Myocyte (in vitro differentiated cells): Measurements from ENCODE around the gene HSPG2. TPM values are rescaled to one million over a fixed set of nuclear protein-coding genes. Genes with fewer than 3 reads are reported as not detected.
A peak's percentile ranks its signal among the peaks of the same experiment; 100 is the strongest.

ENCODE experiments used
- DNase-seq: peaks from one replicate; pipeline ENCODE4 v3.0.0-alpha.2; 2012; ENCODE audit warnings: low read depth
- total RNA-seq: library from RNA; depleted of rRNA; stranded (reverse); fragments of >200 nt; gene quantifications from 2 replicates; pipeline ENCODE4 v1.2.3, GENCODE V29; 2014

HSPG2 gene
- total RNA-seq, 1 donor from 2014 or later, result 221 TPM

DNA sequence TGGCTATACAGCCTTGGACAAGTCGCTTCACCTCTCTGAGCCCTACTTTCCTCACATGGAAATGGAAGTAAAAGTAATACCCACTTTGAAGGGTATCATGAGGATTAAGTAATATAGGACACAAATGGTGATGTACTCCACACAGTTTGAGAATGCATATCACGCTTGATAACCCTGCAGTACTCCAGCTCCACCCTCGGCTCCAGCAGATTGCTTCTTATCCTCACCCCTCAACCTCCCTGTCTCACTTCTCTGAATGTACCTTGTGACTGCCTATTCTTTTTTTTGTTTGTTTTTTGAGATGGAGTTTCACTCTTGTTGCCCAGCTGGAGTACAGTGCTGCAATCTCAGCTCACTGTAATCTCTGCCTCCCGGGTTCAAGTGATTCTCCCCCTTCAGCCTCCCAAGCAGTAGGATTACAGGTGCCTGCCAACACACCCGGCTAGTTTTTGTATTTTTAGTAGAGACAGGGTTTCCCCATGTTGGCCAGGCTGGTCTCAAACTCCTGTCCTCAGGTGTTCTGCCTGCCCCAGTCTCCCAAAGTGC is 69.6 kb downstream of the HSPG2 start:
- no peak for DNase-seq

DNA sequence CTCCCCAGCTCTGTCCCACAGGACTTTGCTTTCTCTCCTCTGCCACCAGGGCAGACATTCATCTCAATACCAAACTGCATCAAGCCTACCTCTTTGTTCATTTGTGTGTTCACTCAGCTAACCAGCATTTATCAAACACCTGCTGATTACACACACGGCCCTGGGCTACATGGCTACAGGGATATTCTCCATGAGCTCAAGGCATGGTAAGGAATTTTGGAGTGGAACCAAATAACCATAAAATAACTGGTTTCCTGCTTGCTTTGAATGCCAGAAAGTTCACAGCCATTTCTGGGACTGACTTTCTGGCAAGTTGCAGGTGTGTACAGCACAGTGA is 70.4 kb downstream of the HSPG2 start:
- DNase-seq, result no peak

DNA sequence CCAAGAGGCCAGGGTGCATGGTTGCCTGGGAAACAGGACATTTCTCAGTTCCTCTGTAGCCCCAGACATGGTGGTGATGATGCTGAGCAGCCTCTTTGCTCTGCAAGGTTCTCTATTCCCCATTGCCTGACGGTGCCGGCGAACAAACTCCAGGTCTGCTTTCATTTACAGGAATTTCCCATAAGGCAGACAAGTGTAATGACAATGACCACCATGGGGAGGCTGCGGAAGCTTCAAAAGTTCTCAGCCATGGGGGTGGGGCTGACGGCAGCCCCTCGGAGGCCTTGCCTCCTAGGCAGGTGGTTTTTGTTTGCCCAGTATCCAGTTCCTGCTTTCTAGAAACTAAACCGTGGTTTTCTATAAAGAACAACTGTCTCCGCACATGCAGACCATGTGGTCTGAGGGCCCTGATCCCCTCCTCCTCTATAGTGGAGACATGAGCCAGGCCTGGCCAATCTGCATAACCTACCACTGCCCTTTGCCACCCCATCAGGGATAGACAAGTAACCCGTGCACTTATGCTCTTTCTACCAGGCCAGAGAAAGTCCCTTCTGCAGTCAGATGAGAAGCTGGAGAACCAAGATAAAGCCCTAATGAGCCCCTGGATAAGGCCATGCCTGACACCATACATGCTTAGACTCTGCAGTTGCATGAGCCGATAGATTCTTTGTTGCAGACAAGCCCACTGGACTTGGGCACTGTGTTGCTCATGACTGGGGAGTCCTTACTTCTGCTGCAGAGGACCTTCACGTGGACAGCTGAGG is 71.0 kb downstream of the HSPG2 start:
- DNase-seq, result peak; percentile 47

DNA sequence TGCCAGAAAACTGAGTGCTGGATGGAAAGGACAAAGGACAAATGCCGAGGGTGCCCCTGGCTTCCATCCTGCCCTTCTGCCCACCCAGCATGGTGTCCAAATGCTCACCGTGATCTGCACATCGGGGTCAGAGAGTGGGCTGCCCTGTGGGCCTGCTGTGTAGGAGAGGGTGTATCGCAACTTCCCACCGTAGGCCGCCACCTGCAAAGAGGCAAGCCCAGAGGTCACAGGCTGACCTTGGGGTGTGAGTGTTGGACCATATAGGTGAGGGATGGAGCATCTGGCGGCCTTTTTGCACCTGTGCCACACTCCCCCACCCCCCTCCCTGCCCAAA is 71.5 kb downstream of the HSPG2 start:
- no peak for DNase-seq

DNA sequence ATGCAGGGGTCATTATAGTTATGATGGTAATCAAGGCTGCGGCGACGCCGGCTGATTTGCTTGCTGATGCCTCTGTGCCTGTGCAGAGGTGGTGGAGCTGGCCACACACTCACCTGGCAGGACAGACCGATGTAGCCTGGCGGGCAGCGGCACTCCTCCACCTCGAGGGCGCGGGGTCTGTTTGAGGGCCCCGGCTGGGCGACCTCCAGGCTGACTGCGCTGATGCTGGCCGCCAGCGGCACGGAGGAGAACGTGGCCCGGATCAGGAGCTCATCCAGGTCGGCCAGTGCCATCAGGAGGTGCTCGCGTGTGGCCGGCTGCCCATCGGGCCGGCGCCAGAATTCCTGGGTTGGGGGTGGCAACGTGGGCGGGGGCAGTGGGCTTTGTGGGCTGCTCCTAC is 72.4 kb downstream of the HSPG2 start:
- DNase-seq, result no peak

DNA sequence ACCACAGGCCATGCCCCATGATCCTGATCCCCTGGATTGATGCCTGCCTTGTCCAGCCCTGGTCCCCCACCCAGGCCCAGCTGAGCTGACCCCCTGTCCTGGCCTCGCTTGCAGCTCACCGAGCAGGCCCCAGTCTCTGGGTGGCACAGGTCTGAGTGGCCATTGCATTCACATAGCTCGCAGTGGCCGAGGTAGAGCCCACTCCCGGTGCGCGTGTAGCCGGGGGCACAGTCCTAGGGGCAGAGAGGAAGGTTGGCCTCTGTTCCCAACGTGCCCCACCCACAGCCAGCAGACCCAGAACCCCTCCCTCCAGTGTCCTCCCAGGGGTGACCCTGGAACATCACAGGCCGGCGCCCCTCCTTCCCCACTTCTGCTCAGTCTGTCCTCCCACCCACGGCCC is 73.1 kb downstream of the HSPG2 start:
- no peak for DNase-seq

DNA sequence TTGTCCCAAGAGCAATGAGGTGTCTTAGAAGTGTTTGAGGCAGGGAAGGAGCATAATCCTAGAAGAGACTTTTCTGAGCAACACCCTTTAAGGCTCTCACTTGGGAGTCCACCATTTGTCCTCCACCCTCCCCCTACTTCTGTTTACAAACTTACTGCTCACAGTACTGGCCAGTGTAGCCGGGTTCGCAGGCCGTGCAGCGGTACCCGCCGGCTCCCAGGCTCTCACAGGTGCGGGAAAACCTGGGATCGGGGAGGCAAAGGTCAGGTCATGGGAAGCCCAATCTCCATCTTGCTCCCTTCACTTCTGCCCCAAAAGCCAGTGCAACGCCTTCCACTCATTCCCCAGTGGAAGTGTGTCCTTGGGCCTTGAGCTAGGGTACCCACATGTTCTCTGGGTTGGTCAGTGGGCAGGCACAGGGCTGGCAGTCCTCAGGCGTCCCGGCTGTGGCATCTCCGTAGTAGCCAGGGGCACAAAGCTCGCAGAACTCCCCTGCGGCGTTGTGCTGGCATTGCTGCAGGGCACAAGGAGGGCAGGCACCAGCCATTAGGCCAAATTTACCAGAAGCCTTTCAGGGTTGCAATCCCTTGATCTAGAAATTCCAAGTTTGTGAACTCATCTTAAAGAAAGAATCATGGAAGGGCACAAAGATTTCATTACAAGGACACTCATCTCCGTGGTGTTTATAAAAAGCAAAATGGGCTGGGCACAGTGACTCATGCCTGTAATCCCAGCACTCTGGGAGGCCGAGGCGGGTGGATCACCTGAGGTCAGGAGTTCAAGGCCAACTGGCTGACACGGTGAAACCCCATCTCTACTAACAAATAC is 75.3 kb downstream of the HSPG2 start:
- DNase-seq, result peak; percentile 63

DNA sequence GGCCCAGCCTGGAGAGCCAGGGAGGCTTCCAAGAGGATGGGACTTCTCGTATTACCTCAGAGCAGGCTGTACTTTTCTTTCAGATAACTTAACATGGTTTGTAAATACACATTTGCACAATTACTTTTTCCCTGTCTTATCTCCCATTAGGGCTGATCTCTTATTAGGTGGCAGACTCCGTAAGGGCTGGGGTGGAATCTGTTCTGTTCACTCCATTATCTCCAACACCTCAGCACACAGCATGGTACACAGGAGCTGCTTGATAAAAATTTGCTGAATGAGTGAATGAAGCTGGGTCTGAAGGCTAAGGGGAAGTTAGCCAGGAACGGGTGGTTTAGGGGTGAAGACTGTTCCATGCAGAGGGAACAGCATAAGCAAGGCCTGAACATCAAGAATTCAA is 76.1 kb downstream of the HSPG2 start:
- no peak for DNase-seq

DNA sequence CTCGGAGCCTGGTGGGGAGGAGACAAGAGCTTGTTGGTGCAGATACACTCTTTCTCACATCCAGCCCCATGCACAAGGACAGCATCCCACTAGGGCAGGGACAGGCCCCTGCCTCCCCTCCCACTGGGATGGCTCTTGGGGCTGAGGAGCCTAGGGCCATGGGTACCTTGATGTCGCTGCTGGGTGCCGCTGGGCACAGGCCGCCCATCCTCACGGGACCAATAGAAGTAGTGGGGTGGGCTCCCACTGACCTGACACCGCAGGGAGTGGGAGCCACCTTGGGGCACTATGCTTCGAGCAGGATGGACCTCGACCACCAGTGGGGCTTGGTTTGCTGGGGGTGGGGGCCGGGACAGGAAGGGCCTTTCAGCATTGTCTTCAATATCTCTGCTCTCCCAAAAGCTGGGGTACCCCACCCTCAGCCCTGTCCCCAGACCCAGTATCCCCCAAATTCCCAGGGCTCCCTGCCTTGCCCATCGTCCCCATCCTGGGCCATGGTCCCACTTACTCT is 77.4 kb downstream of the HSPG2 start:
- DNase-seq, result no peak

DNA sequence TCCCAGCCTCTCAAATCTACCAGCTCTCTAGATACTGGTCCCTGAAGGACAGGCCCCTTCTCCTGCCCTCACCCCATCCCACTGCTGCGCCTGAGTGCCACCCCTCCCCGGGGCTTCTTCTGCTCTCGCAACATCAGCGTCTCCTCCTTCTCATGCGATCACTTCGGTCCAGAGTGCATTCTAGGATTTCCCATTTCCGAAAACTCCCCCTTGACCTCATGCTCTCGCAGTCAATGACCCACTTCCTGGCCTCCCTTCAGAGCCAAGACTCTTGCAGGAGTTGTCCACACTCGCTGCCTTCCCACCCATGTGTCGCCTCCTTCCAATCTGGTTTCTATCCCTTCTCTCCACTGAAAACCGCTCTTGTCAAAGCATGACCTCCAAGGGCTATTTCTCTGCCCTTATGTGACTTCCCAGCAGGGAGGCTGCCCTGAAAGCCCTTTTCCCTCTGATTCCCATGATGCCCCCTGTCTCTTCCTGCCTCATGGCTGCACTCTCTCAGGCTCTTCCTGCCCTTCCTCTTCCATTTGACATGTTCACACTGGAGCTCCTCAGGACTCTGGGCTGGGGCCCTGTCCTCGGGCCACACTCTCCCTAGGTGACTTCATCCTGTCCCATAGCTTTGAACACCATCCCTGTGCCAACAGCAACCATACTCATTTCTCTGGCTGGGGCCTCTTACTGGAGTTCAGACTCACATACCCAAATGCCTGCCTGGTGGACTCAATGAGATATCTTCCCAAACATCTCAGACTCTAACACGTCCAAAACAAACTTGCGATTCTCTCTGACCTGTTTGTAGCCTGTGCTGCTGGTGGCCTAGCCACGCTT is 79.1 kb downstream of the HSPG2 start:
- no peak for DNase-seq

DNA sequence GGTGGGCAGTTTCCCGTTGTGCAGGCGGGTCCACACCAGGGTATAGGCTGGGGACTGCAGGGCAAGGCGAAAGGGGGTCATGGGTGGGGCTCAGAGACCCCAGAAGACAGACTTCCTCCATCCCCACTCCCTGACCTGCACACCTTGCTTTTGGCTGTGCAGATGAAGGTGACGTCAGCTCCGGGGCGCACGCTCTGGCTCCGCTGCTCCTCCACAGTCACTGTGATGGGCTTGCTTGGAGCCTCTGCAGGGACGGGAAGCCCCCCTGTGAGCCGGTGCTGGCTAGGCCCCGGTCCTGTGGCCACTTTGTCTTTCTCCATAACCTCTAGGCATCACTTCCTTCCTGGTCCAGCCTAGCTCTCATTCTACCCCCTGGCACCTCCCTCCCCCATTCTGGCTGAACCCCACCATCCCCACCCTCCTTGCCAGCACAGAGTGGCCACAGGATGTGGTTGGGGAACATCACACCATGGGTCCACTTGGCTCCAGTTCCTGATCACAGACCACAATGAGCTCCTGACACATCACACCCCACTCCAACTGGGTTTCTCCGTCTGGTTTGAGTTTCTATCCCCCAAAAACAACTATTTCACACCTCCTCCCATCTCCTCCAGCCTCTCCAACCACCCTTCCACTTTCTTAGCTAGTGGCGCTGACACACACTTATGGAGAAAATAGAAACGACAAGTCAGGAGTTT is 79.8 kb downstream of the HSPG2 start:
- peak; percentile 82 for DNase-seq

DNA sequence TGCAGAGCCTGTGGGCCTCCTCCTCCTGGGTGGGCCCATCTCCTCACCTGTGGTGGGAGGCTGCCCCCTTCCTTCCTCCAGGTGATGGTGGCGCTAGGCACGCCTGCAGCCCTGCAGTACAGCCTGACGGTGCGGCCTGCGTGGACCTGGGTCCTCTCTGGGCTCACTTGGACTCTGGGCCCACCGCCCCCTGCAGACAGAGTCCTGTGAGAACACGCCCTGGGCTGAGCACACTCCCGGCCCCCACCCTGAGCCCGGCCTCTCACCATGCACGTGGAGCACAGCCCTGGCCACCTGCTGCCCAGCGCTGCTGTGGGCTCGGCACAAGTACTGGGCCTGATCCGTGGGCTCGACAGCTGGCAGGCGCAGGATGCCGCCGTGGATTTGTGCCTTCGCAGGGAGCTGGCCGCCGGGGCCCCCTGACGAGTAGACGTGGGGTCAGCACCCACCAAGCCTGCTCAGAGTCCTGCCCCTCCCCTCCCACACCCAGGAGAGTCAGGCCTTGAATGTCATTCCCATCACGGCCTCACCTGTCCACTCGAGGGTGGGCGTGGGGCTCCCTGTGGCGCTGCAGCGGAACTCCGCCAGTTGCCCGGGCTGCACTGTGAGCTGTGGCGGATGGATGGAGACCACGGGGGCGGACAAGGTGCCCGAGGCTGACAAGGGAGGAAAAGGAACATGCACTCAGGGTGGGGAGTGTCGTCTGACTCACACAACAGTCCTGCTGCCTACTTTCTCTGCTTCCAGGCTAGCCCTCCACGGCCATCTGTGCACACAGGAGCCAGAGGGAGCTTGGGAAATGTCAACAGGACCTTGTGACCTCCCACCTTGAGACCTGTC is 81.6 kb downstream of the HSPG2 start:
- DNase-seq, result no peak

DNA sequence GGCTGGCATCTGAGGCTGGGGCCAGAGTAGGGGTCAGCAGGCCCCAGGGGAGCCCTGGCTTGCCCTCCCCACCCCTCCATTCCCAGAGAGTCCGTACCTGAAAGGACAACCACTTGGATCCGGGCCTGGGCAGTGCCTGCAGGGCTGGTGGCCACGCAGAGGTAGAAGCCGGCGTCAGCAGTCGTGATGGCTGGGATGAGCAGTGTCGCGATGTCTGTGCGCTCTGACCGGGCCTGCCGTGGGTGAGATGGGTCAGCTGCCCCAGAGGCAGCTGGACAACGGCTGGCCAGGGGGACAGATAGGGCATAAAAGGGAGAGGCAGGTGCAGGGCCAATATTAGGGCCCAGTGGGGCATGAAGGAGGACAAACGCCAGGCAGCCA is 82.4 kb downstream of the HSPG2 start:
- DNase-seq, result no peak

DNA sequence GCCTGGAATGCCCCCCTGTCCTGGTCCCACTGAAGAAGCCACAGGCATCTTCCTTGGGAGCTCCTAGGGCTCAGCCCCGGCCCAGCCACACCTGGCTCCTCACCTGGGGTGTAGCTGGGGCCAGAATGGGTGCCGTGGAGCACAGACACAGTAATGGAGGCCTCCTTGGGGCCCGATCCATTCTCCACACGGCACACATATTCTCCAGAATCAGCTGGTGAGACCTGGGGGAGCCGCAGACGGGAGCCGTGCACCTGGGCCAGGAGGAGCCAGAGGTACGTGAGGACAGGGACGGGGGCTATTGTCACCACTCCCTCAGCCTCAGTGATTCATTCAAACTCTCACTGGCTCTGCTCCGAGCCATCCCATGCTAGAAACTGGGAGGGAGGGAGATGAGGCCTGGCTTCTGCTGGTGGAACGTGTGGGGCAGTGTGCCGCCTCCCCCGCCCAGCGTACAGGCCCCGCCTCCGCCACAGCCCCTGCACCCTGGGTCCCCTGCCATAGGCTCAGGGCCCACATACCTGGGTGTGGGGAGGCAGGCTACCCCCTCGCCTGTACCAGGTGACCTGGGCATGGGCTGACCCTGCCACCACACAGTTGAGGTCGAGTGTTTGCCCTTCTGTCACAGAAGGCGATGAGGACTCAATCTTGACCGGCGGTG is 82.9 kb downstream of the HSPG2 start:
- no peak for DNase-seq

DNA sequence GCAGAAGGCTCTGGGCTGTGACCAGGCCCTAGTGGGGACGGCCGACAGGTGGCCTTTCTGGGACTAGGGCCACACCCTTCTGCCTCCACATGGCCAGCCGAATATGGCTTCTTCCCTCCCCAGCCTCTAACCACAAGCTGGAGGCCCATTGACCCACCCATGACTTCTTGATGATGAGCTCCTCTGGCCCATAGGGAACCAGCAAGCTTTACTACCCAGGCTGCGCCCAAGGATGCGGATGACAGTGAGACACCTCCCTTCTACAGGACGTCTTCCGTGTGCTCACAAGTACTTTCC is 84.0 kb downstream of the HSPG2 start:
- no peak for DNase-seq

DNA sequence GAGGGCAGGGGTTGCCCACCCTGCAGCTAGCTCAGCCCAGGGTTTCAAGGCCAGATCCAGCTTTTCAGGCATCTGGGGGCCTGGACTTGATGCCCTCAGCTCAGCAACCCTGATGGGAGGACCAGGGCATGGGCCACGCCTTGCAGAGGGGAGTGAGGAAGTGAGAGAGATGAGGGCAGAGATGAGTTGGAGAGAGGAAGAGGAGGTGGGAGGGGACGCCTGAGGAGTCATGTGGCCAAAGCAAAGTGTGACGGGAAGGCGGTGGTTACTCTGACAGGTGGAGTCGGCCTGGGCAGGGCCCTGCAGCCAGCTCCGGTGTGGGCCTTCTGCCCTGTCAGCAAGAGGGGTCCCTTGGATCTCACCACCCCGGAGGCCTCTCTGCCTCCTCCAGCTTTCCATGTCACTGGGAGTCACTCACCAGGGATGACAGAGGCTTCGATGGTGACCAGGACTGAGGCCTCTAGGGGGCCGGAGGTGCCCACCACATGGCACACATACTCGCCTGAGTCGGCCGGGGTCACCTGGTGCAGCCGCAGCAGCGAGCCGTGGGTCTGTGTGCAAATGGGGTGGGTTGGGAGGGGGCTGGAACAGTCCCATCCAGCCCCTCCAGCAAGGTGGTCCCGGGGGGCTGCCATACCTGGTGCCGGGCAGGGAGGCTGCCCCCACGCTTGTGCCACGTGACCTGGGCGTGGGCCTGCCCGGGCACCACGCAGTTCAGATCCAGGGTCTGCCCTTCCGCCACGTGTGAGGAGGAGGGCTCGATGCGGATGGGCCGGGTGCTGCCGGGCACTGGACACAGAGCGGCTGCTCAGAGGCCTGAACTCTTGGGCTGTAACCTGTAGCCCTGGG is 84.6 kb downstream of the HSPG2 start:
- no peak for DNase-seq

DNA sequence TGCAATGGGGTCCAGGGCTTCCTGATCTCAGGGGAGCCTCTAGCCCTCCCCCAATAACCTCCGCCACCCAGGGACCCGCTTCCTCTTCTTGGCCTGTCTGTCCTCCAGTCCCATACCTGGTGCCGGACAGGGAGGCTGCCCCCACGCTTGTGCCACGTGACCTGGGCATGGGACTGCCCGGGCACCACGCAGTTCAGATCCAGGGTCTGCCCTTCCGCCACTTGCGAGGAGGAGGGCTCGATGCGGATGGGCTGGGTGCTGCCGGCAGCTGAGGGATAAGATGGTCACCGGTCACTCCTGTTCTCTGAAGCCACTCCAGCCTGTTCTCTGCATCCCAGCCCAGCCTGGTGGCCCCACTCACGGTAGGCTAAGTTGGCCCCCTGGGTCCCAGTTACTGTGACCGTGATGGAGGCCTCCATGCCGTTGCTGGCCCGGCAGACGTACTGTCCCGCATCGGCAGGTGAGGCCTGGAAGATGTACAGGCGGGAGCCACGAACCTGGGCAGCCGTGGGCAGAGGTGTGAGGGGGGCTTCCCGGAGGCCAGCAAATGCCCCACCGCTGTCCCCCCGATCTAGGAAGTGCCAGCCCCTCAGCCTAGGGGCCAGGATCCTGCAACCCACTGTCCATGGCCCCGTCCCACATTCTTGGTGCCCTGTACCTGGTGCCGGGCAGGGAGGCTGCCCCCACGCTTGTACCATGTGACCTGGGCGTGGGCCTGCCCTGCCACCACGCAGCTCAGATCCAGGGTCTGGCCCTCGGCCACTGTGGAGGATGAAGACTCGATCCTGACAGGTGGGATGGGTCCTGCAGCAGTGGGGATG is 85.5 kb downstream of the HSPG2 start:
- no peak for DNase-seq
